OCI-LY3 (cell line): ENCODE measurements around the gene NDUFS6.
A peak's percentile ranks its signal among the peaks of the same experiment; 100 is the strongest.

Experiments
- H2AFZ ChIP-seq: fragments of 200-600, 300-600 bp; shearing (Covaris generic); 2 replicates; pipeline ENCODE4 v1.6.0; 2014; ENCODE audit warnings: antibody characterized with exemption, low read depth, low read length
- H3K27ac ChIP-seq: fragments of 200-600, 300-600 bp; sonication (generic); 2 replicates; pipeline ENCODE4 v1.5.1; 2014; ENCODE audit warnings: mild to moderate bottlenecking, low read length, moderate library complexity, mixed read lengths
- H3K27me3 ChIP-seq: fragments of 200-600, 300-600 bp; sonication (generic); 2 replicates; pipeline ENCODE4 v1.6.1; 2014; ENCODE audit warnings: low read depth, low read length, mixed read lengths
- H3K36me3 ChIP-seq: fragments of 200-600, 300-600 bp; sonication (generic); replicated peaks from 2 replicates; pipeline ENCODE3; 2014; ENCODE audit warnings: low read depth, low read length, mixed read lengths
- H3K4me1 ChIP-seq: fragments of 300-600, 200-600 bp; sonication (generic); 2 replicates; pipeline ENCODE4 v1.6.1; 2014; ENCODE audit warnings: low read length, mixed read lengths
- H3K4me2 ChIP-seq: fragments of 200-600, 300-600 bp; sonication (generic); 2 replicates; pipeline ENCODE4 v1.6.1; 2014; ENCODE audit warnings: low read length, mixed read lengths
- H3K4me3 ChIP-seq: fragments of 300-600, 200-600 bp; sonication (generic); 2 replicates; pipeline ENCODE4 v1.5.1; 2014; ENCODE audit warnings: antibody characterized with exemption, mild to moderate bottlenecking, low read length, moderate library complexity
- H3K79me2 ChIP-seq: fragments of 300-600, 200-600 bp; shearing (Covaris generic); 2 replicates; pipeline ENCODE4 v1.6.1; 2014; ENCODE audit warnings: mild to moderate bottlenecking, low read length, mixed read lengths
- H3K9ac ChIP-seq: fragments of 300-600, 200-600 bp; shearing (Covaris generic); 2 replicates; pipeline ENCODE4 v1.6.0; 2014; ENCODE audit warnings: mild to moderate bottlenecking, low read length, moderate library complexity
- H3K9me3 ChIP-seq: fragments of 200-600, 300-600 bp; shearing (Covaris generic); 2 replicates; pipeline ENCODE4 v1.6.1; 2014; ENCODE audit warnings: low read length, mixed read lengths; ENCODE audit not compliant: insufficient read depth
- H4K20me1 ChIP-seq: fragments of 200-600, 300-600 bp; sonication (generic); 2 replicates; pipeline ENCODE4 v1.6.1; 2016; ENCODE audit warnings: low read length, mixed read lengths; ENCODE audit not compliant: insufficient read depth
- EZH2phosphoT487 ChIP-seq: fragments of 200-600 bp; shearing (Covaris generic); IDR thresholded peaks from 2 replicates; pipeline ENCODE4 v1.6.1; 2018; ENCODE audit warnings: antibody characterized with exemption, mixed run types, low read depth
- TF ChIP-seq, protein P1 (sequence below): fragments of 200-600, 300-600 bp; sonication (generic); IDR thresholded peaks from 2 replicates; pipeline ENCODE4 v1.5.1; 2014; ENCODE audit warnings: antibody characterized with exemption, low read length, low read depth

The NDUFS6 gene

DNA sequence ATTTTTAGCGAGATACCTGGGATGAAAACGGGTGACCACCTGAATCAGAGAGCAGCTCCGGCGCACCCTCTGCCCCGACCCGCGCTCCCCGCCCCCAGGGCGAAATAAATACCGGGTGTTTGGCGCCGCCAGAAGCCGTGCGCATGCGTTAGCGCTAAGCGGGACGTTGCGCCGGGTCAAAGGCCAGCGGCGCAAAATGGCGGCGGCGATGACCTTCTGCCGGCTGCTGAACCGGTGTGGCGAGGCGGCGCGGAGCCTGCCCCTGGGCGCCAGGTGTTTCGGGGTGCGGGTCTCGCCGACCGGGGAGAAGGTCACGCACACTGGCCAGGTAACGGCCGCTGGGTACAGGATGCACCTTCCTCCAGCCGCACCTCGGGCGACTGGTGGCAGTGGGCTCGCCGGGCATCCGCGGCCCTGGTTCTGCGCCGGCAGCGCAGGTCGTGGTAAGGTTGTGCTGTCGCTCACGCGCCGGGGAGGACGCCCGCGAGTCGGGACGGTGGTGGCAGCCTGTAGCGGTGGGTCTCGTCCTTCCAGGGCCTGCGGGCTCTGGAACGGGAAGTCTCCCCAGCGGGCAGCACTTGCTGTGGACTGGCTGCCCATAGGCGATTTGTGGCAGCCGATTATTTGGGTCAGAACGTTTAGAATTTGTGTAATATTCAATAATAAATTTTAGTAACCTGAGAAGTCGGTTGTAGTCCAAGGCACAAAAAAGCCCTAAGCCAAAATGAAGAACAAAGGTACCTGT lies at the start of gene NDUFS6:
Gene NDUFS6 (plus strand): TSS at position 186 of the 745 bp plus-strand sequence. CDS start 11 bp downstream, at position 197.
- H3K4me2 ChIP-seq = peak within 1 kb of the TSS; percentile 92
- peak within 1 kb of the TSS; percentile 97 for H3K4me3 ChIP-seq
- H3K27ac ChIP-seq = peak within 1 kb of the TSS; percentile 74
- no peaks in the 10 kb centered on the region for H4K20me1 ChIP-seq
- H3K36me3 ChIP-seq = peaks cover 17% of the 10 kb centered on the region
- no peaks in the 10 kb centered on the region for H3K9me3 ChIP-seq
- H3K27me3 ChIP-seq = no peaks in the 10 kb centered on the region
- H2AFZ ChIP-seq = peak within 1 kb of the TSS; percentile 76
- H3K79me2 ChIP-seq = peaks cover 78% of the 10 kb centered on the region
- H3K4me1 ChIP-seq = peaks cover 7% of the 10 kb centered on the region; the same call in 1 of the 2 replicates
- TF ChIP-seq, protein P1, sequence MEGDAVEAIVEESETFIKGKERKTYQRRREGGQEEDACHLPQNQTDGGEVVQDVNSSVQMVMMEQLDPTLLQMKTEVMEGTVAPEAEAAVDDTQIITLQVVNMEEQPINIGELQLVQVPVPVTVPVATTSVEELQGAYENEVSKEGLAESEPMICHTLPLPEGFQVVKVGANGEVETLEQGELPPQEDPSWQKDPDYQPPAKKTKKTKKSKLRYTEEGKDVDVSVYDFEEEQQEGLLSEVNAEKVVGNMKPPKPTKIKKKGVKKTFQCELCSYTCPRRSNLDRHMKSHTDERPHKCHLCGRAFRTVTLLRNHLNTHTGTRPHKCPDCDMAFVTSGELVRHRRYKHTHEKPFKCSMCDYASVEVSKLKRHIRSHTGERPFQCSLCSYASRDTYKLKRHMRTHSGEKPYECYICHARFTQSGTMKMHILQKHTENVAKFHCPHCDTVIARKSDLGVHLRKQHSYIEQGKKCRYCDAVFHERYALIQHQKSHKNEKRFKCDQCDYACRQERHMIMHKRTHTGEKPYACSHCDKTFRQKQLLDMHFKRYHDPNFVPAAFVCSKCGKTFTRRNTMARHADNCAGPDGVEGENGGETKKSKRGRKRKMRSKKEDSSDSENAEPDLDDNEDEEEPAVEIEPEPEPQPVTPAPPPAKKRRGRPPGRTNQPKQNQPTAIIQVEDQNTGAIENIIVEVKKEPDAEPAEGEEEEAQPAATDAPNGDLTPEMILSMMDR = no peak
- no peak for TF ChIP-seq EZH2phosphoT487
- H3K9ac ChIP-seq = peak within 1 kb of the TSS; percentile 86

DNA sequence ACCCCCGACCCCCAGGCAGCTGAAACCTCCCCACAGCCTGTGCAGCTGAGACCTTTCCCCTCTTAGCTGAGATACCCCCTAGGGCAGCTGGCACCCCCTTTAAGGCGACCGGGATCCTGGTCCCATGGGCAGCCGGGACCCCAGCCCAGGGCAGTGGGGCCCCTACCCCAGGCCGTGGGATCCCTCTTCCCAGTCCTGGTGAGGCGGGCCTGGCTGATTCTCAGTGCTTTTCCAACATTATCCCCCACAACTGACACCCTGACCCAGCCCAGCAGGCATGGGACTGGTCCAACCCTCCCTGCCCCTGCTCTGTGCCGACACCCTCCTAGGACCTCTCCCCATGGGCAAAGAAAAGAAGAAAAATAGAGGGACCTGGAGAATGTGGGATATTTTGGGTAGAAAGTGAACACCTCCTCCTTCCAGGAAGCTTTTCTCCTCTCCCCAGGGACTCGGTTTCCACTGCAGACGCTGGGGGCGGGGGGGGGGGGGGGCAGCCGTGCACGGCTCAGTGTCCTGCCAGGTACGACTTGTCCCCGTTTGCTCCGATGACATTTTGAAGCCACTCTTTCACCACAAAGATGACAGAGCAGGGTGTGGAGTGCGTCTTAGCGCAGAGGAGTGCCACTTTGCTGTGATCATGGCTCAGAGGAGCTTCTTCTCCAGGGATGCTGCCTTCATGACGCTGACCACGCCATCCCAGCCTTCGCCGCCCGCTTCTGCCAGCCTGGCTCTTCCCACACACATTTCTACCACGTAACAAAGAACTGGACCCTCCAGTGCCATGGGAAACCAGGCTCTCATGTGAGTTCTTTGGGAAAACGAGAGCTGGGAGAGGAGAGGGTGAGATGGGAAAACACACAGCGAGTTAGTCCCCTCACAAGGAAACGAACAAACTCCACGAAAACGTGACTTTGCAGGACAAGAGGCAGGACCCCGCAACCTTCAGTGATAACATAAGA lies 49.1 kb upstream of the NDUFS6 start:
- H3K4me2 ChIP-seq = no peak overlapping the region

DNA sequence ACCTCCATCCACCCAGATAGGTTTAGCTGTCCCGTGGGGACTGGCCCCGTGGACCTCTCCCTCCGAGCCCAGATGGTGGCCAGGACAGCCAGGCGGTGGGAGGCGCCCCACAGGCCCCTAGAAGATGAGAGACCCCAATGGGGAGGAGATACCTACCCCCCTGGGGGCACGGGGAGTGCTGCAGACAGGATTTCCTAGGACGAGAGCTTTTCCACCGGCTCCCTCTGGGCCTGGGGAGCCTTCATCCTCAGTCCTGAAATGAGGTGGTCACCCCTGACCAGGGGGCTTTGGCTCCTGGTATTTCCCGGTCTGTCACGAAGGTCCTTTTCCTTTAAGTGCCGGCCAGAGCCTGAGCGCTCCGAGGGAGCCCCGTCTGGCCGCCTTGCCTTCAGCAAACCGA lies 48.3 kb upstream of the NDUFS6 start:
- Histone ChIP-seq H3K27me3 (no peaks in the 10 kb centered on the region), H3K27ac (no peak overlapping the region), H3K9me3 (no peaks in the 10 kb centered on the region), H4K20me1 (no peaks in the 10 kb centered on the region), H3K79me2 (no peaks in the 10 kb centered on the region), H3K4me2 (no peak overlapping the region), H3K4me3 (no peak overlapping the region), H2AFZ (no peak overlapping the region), H3K4me1 (no peaks in the 10 kb centered on the region), H3K9ac (no peak overlapping the region), H3K36me3 (no peaks in the 10 kb centered on the region)
- TF ChIP-seq, protein P1 = no peak
- TF ChIP-seq EZH2phosphoT487 = no peak

More for the DNA sequence above, 49.1 kb upstream of the NDUFS6 start:
- no peak overlapping the region for H3K27ac ChIP-seq
- no peak overlapping the region for H2AFZ ChIP-seq
- no peaks in the 10 kb centered on the region for H3K79me2 ChIP-seq
- no peaks in the 10 kb centered on the region for H3K4me1 ChIP-seq
- H3K36me3 ChIP-seq = no peaks in the 10 kb centered on the region
- no peaks in the 10 kb centered on the region for H3K9me3 ChIP-seq
- H4K20me1 ChIP-seq = no peaks in the 10 kb centered on the region
- H3K27me3 ChIP-seq = no peaks in the 10 kb centered on the region
- no peak for TF ChIP-seq EZH2phosphoT487
- TF ChIP-seq, protein P1 = no peak
- no peak overlapping the region for H3K4me3 ChIP-seq
- H3K9ac ChIP-seq = no peak overlapping the region

DNA sequence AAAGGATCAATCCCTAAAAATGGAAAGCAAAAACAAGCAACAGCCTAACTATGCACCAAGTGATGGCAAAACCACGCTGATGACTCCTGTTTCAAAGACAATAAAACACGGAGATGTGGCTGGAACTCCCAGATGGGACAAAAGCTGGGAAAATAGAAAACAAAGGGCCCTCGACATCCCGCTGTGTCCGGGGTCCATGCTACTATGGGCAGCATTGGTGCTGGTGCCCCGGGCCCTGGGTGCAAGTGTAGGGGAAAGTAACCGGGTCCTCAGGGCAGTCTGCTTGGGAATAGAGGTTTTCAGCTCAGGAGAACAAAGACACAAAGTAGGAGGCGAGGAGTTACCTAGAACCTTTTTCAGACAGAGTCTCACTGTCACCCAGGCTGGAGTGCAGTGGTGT lies 47.7 kb upstream of the NDUFS6 start:
- H3K4me3 ChIP-seq = no peak overlapping the region
- H2AFZ ChIP-seq = no peak overlapping the region
- TF ChIP-seq, protein P1 = no peak
- TF ChIP-seq EZH2phosphoT487 = no peak
- H3K27me3 ChIP-seq = no peaks in the 10 kb centered on the region
- H3K4me2 ChIP-seq = no peak overlapping the region
- no peaks in the 10 kb centered on the region for H3K36me3 ChIP-seq
- H3K9ac ChIP-seq = no peak overlapping the region
- no peak overlapping the region for H3K27ac ChIP-seq
- H3K4me1 ChIP-seq = no peaks in the 10 kb centered on the region
- no peaks in the 10 kb centered on the region for H3K9me3 ChIP-seq
- H4K20me1 ChIP-seq = no peaks in the 10 kb centered on the region
- no peaks in the 10 kb centered on the region for H3K79me2 ChIP-seq
